B cell (primary cell): ENCODE results near the gene KDM4E. TPM values are rescaled to one million over a fixed set of nuclear protein-coding genes. Genes with fewer than 3 reads are reported as not detected.
"Not testable (repeated sequence)": the region's sequence is repeated elsewhere in the genome, so short reads cannot be mapped to it uniquely, and the experiment has no call there.

Source experiments
- ATAC-seq: fragments of 200-7000 bp; cut with Tn5 transposase; one replicate; pipeline ENCODE4 v1.10.0; 2021; ENCODE audit warnings: low read depth, mild to moderate bottlenecking, moderate number of reproducible peaks, moderate library complexity
- CTCF ChIA-PET: fragments of 350-600 bp; sonication (Branson Sonifier 250); formaldehyde crosslinking; loops from one replicate; lab custom pipeline; 2021; ENCODE audit warnings: antibody characterized with exemption, inconsistent platforms; lab: Charles Lee
- POLR2A ChIA-PET: fragments of 350-600 bp; sonication (Branson Sonifier 250); formaldehyde crosslinking; loops from one replicate; lab custom pipeline; 2021; ENCODE audit warnings: antibody characterized with exemption; lab: Charles Lee
- DNase-seq: peaks from one replicate; pipeline ENCODE4 v3.0.0; 2013
- H2AFZ ChIP-seq: 2 replicates; pipeline ENCODE4 v1.6.1; 2012; ENCODE audit warnings: mild to moderate bottlenecking, low read depth, low read length; ENCODE audit not compliant: insufficient read depth, poor library complexity, severe bottlenecking
- H3K27ac ChIP-seq, 2 donors: 1 replicate in 1 of 2; 2 replicates in 1 of 2; pipeline ENCODE4 v1.5.1; 2012 to 2013; ENCODE audit warnings: low read length in 2 of 2, mild to moderate bottlenecking in 2 of 2, moderate library complexity in 1 of 2
- H3K27me3 ChIP-seq, 4 experiments: fragments of 200-600 bp in 1 of 4; sonication (generic) in 1 of 4; replicated peaks in 1 of 4; 1 replicate in 2 of 4; 2 replicates in 2 of 4; pipeline versions ENCODE4 v1.6.1 to v1.7.0; 2013 to 2016; ENCODE audit warnings: low read length in 3 of 4, mild to moderate bottlenecking in 2 of 4, mixed read lengths in 1 of 4, moderate library complexity in 1 of 4; ENCODE audit not compliant: insufficient read depth in 4 of 4, control insufficient read depth in 3 of 4; ENCODE audit errors: control extremely low read depth in 1 of 4
- H3K36me3 ChIP-seq, 2 experiments: replicated peaks in 1 of 2; 1 replicate in 1 of 2; 2 replicates in 1 of 2; pipeline versions ENCODE4 v1.6.1 to v1.7.1; 2013; ENCODE audit warnings: low read length in 1 of 2; ENCODE audit not compliant: insufficient read depth in 2 of 2, control insufficient read depth in 1 of 2; ENCODE audit errors: control extremely low read depth in 1 of 2, extremely low read depth in 1 of 2
- H3K4me1 ChIP-seq, 2 donors: fragments of 200-600 bp in 1 of 2; sonication (generic) in 1 of 2; 1 replicate in 1 of 2; 2 replicates in 1 of 2; pipeline versions ENCODE4 v1.5.1 to v1.6.1; 2013 to 2017; ENCODE audit warnings: low read length in 2 of 2; ENCODE audit not compliant: control insufficient read depth in 2 of 2, insufficient read depth in 2 of 2
- H3K4me2 ChIP-seq: replicated peaks from 2 replicates; pipeline ENCODE3; 2012; ENCODE audit warnings: mild to moderate bottlenecking, low read depth, low read length; ENCODE audit not compliant: poor library complexity, severe bottlenecking
- H3K4me3 ChIP-seq, 5 experiments: fragments of 200-600 bp in 1 of 5; sonication (generic) in 1 of 5; 1 replicate in 3 of 5; 2 replicates in 2 of 5; pipeline versions ENCODE4 v1.5.1 to v1.7.0; 2011 to 2016; ENCODE audit warnings: low read length in 4 of 5, mild to moderate bottlenecking in 4 of 5, low read depth in 2 of 5, control low read depth in 1 of 5, moderate library complexity in 1 of 5; ENCODE audit not compliant: insufficient read depth in 1 of 5; ENCODE audit errors: control extremely low read depth in 1 of 5, extremely low read depth in 1 of 5
- H3K79me2 ChIP-seq: fragments of 200-600 bp; sonication (generic); one replicate; pipeline ENCODE4 v1.6.0; 2016; ENCODE audit warnings: low read length; ENCODE audit not compliant: control insufficient read depth, insufficient read depth
- H3K9ac ChIP-seq: fragments of 200-600 bp; sonication (generic); 2 replicates; pipeline ENCODE4 v1.6.1; 2017; ENCODE audit warnings: mild to moderate bottlenecking, low read length, moderate library complexity
- H3K9me3 ChIP-seq, 3 donors: one replicate each; pipeline versions ENCODE4 v1.6.1 to v1.7.1; 2013; ENCODE audit warnings: low read length in 2 of 3; ENCODE audit not compliant: control insufficient read depth in 2 of 3, insufficient read depth in 1 of 3; ENCODE audit errors: control extremely low read depth in 1 of 3
- H4K20me1 ChIP-seq: 2 replicates; pipeline ENCODE4 v1.6.0; 2012; ENCODE audit warnings: mild to moderate bottlenecking, low read length; ENCODE audit not compliant: insufficient read depth, control insufficient read depth, poor library complexity, severe bottlenecking
- H3K27ac Mint-ChIP-seq: one replicate; pipeline ENCODE4 v1.8.0; 2021; ENCODE audit warnings: mixed read lengths
- H3K27me3 Mint-ChIP-seq: one replicate; pipeline ENCODE4 v1.8.0; 2021; ENCODE audit warnings: mixed read lengths
- H3K4me1 Mint-ChIP-seq: one replicate; pipeline ENCODE4 v1.8.0; 2021; ENCODE audit warnings: mixed read lengths
- H3K4me3 Mint-ChIP-seq: one replicate; pipeline ENCODE4 v1.8.0; 2021; ENCODE audit warnings: mixed read lengths
- H3K9me3 Mint-ChIP-seq: one replicate; pipeline ENCODE4 v1.8.0; 2022; ENCODE audit warnings: mixed read lengths; ENCODE audit not compliant: insufficient read depth
- CTCF ChIP-seq: fragments of 200-600 bp; IDR thresholded peaks from one replicate; pipeline ENCODE4 v1.8.0; 2022; ENCODE audit warnings: antibody characterized with exemption, mild to moderate bottlenecking
- EZH2 ChIP-seq: IDR thresholded peaks from 2 replicates; pipeline ENCODE4 v1.6.1; 2012; ENCODE audit warnings: borderline replicate concordance, low read depth, mild to moderate bottlenecking, moderate library complexity, low read length; ENCODE audit not compliant: insufficient read depth, poor library complexity, severe bottlenecking
- WGBS: methylation state at CpG from one replicate; pipeline ENCODE4 v1.1.5; 2013; ENCODE audit warnings: missing lambda C conversion rate; ENCODE audit not compliant: insufficient coverage; 5-methylcytosine and 5-hydroxymethylcytosine counted together
- intact Hi-C: fragments of 100-400 bp; cut with micrococcal nuclease; formaldehyde crosslinking; loops from one replicate; pipeline ENCODE4 v1.10.0; 2022
- polyA plus RNA-seq: library from polyadenylated mRNA; depleted of rRNA; stranded (reverse); fragments of >200 nt; gene quantifications from 2 replicates; pipeline ENCODE4 v1.2.3, GENCODE V29; 2012
- total RNA-seq, 2 donors: library from RNA; stranded (reverse); fragments of 120-200 nt in 1 of 2; gene quantifications; 1 replicate in 1 of 2; 2 replicates in 1 of 2; pipeline versions ENCODE4 v1.2.3 to v1.2.4, GENCODE V29; 2013 to 2022

The KDM4E gene
- total and polyA plus RNA-seq, 2 donors (not counting 1 experiment from before 2014, with no cell fraction given) = not detected

GRCh38 chr11:95033051-95033450 is 8.0 kb downstream of the KDM4E start:
- Histone ChIP-seq H2AFZ (no peak overlapping the region), H3K27me3 (peaks cover 0 to 9% (median 7%) of the 10 kb centered on the region in 4 experiments), H3K4me3 (no peak overlapping the region), H3K9ac (no peak overlapping the region), H3K4me2 (no peak overlapping the region), H3K27ac (no peak overlapping the region), H3K4me1 (no peaks in the 10 kb centered on the region), H4K20me1 (no peaks in the 10 kb centered on the region), H3K36me3 (no peaks in the 10 kb centered on the region), H3K79me2 (no peaks in the 10 kb centered on the region), H3K9me3 (peaks cover 0 to 3% (median 0%) of the 10 kb centered on the region in 3 donors)
- peaks cover 17% of the 10 kb centered on the region for H3K27me3 Mint-ChIP-seq
- CTCF ChIA-PET = no interaction called here
- POLR2A ChIA-PET = no interaction called here
- no peak overlapping the region for H3K4me3 Mint-ChIP-seq
- H3K27ac Mint-ChIP-seq = no peak overlapping the region
- DNase-seq (no peak), ATAC-seq (no peak)
- TF ChIP-seq CTCF (no peak), EZH2 (no peak)
- WGBS = 100% methylated on average over 1 of the region's 1 CpG
- intact Hi-C loops = no loop called here
- H3K9me3 Mint-ChIP-seq = no peaks in the 10 kb centered on the region
- H3K4me1 Mint-ChIP-seq = no peaks in the 10 kb centered on the region

- Histone ChIP-seq H3K4me1 (no peaks in the 10 kb centered on the region), H3K9me3 (peaks cover 0 to 3% (median 0%) of the 10 kb centered on the region in 3 donors), H3K36me3 (no peaks in the 10 kb centered on the region), H3K9ac (no peak overlapping the region), H3K4me2 (no peak overlapping the region), H3K27ac (no peak overlapping the region), H3K27me3 (peaks cover 0 to 10% (median 8%) of the 10 kb centered on the region in 4 experiments), H3K4me3 (no peak overlapping the region), H3K79me2 (no peaks in the 10 kb centered on the region), H2AFZ (no peak overlapping the region), H4K20me1 (no peaks in the 10 kb centered on the region)
- peaks cover 27% of the 10 kb centered on the region for H3K27me3 Mint-ChIP-seq
- H3K4me1 Mint-ChIP-seq = no peaks in the 10 kb centered on the region
- no peak overlapping the region for H3K27ac Mint-ChIP-seq
- WGBS = 63% methylated on average over 2 of the region's 2 CpGs
- intact Hi-C loops = no loop called here
- H3K9me3 Mint-ChIP-seq = no peaks in the 10 kb centered on the region
- TF ChIP-seq CTCF (no peak), EZH2 (no peak)
- ChIA-PET POLR2A (no interaction called here), CTCF (interaction anchor here (1.2 kb wide), 1 partner anchor 31 kb away, joined by 3 read pairs; the partner anchor contains the start of gene SRSF8)
- ATAC-seq = no peak
- no peak for DNase-seq
- H3K4me3 Mint-ChIP-seq = no peak overlapping the region
Observed at GRCh38 chr11:95035316-95035715, 10.3 kb downstream of the KDM4E start.

- POLR2A ChIA-PET, H3K9me3 Mint-ChIP-seq, H3K27ac Mint-ChIP-seq, H3K4me2 ChIP-seq, H3K36me3 ChIP-seq, CTCF ChIA-PET, H3K4me1 Mint-ChIP-seq, intact Hi-C loops, H4K20me1 ChIP-seq, H3K9me3 ChIP-seq, H3K27ac ChIP-seq, H3K4me1 ChIP-seq, H3K79me2 ChIP-seq: not testable (repeated sequence)
- DNase-seq = peak; percentile 27
- H3K27me3 ChIP-seq = peaks cover 0 to 11% (median 7%) of the 10 kb centered on the region in 4 experiments
- peak overlapping the region in 2 of 5 experiments; percentile 33 to 36 for H3K4me3 ChIP-seq
- Mint-ChIP-seq H3K27me3 (peaks cover 33% of the 10 kb centered on the region), H3K4me3 (peak overlapping the region; percentile 38)
- ATAC-seq = peak; percentile 31
- H2AFZ ChIP-seq = peak overlapping the region; percentile 42
- WGBS = 35% methylated on average over 71 of the region's 71 CpGs
- H3K9ac ChIP-seq = peak overlapping the region; percentile 26
Observed at GRCh38 chr11:95037356-95038035, 12.4 kb downstream of the KDM4E start.
